GM10266 (cell line): ENCODE results near the gene ENAH.

Experiments
- DNase-seq: peaks from one replicate; pipeline ENCODE4 v3.0.0; 2012; ENCODE audit errors: extremely low spot score
- TF ChIP-seq, protein P1 (sequence below): IDR thresholded peaks from 2 replicates; pipeline ENCODE4 v1.5.1; 2012; ENCODE audit warnings: mild to moderate bottlenecking, low read depth; ENCODE audit not compliant: control insufficient read depth, insufficient read depth; ENCODE audit errors: missing control alignments

Gene ENAH

DNA sequence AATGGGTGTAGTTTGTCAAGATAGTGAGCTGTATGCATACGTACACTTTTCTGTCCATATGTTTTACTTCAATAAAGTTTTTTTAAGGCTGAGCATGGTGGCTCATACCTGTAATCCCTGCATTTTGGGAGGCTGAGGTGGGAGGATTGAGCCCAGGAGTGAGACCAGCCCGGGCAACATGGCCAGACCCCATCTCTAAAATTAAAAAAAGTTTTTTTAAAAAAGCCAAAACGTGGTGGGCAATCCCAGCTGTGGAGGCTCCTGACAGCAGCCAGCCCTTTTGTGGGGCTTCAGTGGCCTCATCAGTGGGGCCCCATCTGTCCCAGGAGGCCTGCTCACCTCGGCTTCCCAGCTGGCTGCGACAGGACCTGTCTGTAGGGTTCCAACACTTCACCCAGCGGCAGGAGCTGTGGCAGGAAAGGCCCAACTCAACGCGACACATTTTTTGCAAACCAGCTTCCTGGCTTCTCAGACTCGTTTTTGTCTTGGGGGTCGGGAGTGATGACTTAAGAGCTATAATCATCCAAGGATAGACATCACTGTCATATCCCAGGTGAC is 168.2 kb downstream of the ENAH start:
- TF ChIP-seq, protein P1, sequence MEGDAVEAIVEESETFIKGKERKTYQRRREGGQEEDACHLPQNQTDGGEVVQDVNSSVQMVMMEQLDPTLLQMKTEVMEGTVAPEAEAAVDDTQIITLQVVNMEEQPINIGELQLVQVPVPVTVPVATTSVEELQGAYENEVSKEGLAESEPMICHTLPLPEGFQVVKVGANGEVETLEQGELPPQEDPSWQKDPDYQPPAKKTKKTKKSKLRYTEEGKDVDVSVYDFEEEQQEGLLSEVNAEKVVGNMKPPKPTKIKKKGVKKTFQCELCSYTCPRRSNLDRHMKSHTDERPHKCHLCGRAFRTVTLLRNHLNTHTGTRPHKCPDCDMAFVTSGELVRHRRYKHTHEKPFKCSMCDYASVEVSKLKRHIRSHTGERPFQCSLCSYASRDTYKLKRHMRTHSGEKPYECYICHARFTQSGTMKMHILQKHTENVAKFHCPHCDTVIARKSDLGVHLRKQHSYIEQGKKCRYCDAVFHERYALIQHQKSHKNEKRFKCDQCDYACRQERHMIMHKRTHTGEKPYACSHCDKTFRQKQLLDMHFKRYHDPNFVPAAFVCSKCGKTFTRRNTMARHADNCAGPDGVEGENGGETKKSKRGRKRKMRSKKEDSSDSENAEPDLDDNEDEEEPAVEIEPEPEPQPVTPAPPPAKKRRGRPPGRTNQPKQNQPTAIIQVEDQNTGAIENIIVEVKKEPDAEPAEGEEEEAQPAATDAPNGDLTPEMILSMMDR: no peak
- DNase-seq: no peak

DNA sequence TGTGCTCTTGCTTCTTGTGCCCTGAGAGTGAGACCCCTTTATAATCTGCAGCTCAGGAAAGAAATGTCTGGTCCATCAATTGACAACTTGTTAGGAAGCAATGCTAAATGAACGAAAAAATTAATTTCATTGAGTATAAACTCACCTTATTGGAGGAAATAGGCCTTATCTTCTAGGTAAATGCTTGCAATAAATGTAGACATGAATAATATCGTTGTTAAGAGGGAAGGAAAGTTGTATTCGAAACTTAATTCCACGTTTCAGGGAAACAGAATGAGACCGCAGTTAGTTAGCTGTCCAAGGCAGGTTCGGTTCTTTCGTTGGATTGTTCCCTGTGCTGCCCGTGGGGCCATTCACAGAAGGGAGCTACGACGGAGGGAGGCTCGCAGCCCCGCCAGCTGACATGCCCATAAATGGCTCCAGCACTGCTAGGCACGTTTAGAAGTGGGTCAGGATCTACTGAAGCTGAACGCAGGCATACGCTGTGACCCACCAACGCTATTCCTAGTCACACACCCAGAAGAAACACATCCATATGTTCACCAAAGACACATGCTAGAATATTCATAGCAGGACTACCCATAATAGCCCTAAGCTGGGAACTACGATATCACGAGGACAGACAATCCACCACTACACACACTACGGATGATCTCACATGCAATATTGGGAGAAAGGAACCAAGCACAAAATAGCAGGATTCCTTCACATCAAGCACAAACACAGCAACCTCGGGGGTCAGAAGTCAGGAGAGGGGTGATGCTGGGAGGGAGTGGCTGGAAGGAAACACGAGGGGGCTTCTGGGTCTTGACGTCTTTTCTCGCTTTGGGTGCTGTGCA is 168.9 kb downstream of the ENAH start:
- DNase-seq: no peak
- TF ChIP-seq, protein P1: no peak

DNA sequence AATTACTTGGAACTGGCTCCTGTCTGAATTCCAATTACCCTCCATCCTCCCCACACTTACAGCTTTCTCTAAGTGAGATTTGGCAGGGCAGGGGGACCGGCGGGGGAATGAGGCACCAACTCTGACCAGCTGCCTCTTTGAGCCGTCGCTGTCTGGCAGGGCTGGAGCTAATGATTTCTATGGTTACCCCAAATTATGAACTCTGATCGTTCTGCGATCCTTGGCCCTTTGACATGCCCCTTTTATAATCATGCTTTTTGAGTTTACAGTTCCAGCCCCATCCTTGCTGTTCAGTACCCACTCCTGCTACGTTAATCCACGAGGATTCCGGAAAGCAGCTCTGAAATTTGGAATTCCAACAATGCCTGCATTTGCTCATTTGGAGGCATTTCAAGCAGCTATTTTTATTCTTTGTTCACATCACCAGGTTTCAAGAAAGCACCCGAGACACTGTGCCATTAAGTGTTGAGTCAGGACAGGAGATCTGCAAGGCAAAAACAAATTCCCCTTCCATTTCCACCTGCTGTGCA is 170.4 kb downstream of the ENAH start:
- no peak for DNase-seq
- TF ChIP-seq, protein P1: no peak

DNA sequence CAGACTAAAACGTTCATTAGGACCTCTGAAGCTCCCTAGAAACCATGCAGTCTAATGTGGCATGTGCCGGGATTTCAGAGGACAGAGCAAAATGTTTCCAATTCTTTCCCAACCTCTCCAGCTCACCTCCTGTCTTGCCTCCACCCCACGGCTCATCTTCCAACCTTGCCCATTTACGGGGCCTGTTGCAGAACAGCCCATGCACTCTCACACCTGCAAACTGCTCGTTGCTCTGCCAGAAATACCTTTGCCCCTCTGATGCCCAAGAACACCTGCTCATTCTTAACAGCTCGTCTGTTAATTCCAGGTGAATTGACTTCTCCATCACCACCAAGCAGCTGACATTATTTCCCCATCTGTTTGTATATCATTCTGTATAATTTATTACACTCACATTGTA is 171.2 kb downstream of the ENAH start:
- no peak for DNase-seq
- TF ChIP-seq, protein P1: no peak

DNA sequence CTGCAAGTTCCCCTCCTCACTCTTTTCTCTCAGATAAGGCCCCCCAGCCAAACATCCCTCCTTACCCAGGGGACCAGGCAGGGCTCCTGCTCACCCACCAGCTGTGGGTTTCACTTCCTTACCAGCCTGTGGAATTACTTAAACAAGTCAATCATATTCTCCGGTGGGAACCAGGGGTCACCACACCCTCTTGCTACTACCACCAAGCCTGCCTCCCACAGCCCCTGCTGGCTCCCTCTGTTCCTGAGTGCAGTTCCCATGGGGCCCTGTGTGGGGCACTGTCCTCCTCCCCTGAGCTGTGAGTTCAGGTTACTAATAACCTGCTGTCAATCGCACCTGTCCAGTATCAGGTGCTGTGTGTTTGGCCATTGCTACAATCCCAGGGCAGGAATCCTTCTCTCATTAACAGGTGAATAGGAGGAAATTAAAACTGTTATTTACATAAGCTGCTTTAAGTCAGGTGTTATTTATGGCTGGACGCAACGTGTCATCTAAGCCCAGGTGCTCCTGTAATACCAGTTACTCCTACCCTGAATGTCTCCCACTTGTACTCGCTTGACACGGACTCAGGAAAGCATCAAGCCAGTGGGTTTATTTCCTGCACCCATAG is 172.0 kb downstream of the ENAH start:
- peak; percentile 63 for DNase-seq
- TF ChIP-seq, protein P1: peak; percentile 78

DNA sequence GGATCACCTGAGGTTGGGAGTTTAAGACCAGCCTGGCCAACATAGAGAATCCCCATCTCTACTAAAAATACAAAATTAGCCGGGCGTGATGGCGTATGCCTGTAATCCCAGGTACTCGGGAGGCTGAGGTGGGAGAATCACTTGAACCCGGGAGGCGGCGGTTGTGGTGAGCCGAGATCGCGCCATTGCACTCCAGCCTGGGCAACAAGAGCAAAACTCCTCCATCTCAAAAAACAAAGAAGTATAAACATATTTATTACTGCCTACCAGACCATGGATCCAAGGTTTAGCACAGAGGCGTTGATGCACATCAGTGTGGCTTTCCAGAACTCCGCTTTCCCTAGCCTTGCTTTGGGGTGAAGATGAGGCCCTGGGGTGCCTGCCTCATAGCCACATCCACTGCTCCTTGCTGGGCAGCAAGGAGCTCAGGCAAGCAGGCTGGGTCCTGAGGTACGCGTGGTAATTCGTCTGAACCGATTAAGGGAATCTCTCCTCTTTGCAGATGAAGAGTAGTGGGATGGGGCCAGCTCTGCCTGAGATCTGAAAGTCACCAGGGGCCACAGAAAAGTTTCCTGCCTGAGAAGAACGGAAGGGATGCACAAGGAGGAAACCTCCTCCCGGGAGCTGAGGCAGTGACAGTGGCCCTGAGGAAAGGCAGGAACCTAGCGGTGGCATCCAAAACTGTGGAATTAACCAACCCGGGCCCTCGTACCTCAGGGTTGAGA is 172.8 kb downstream of the ENAH start:
- TF ChIP-seq, protein P1: no peak
- no peak for DNase-seq
